H9 (cell line): ENCODE measurements around the gene ANKRD13B. TPM values are rescaled to one million over a fixed set of nuclear protein-coding genes. Genes with fewer than 3 reads are reported as not detected.

ENCODE experiments used
- DNase-seq: peaks from one replicate; pipeline ENCODE4 v3.0.0-alpha.2; 2017
- H2AFZ ChIP-seq: one replicate; pipeline ENCODE4 v1.6.1; 2013; ENCODE audit warnings: mild to moderate bottlenecking, low read length, control low read depth, moderate library complexity
- H2AK5ac ChIP-seq: 2 replicates; pipeline ENCODE4 v1.6.1; 2013; ENCODE audit warnings: low read length, control low read depth, mixed read lengths; ENCODE audit not compliant: insufficient read length
- H2BK120ac ChIP-seq: one replicate; pipeline ENCODE4 v1.6.1; 2013; ENCODE audit warnings: low read depth, mild to moderate bottlenecking, low read length, control low read depth, inconsistent platforms; ENCODE audit not compliant: poor library complexity, severe bottlenecking
- H2BK12ac ChIP-seq: 2 replicates; pipeline ENCODE4 v1.6.1; 2013; ENCODE audit warnings: low read length, control low read depth, mixed read lengths, low read depth; ENCODE audit not compliant: insufficient read length
- H2BK15ac ChIP-seq: 2 replicates; pipeline ENCODE4 v1.6.1; 2013; ENCODE audit warnings: low read depth, low read length, control low read depth
- H2BK20ac ChIP-seq: one replicate; pipeline ENCODE4 v1.6.1; 2013; ENCODE audit warnings: low read depth, mild to moderate bottlenecking, low read length, control low read depth, inconsistent platforms; ENCODE audit not compliant: poor library complexity, severe bottlenecking
- H2BK5ac ChIP-seq: 2 replicates; pipeline ENCODE4 v1.6.1; 2013; ENCODE audit warnings: low read length, control low read depth, mixed read lengths; ENCODE audit not compliant: insufficient read length
- H3K14ac ChIP-seq: 2 replicates; pipeline ENCODE4 v1.6.1; 2013; ENCODE audit warnings: low read length, control low read depth; ENCODE audit not compliant: insufficient read depth
- H3K18ac ChIP-seq: 2 replicates; pipeline ENCODE4 v1.6.1; 2013; ENCODE audit warnings: low read depth, mild to moderate bottlenecking, mixed read lengths, low read length, control low read depth; ENCODE audit not compliant: insufficient read length
- H3K23ac ChIP-seq: 2 replicates; pipeline ENCODE4 v1.6.1; 2013; ENCODE audit warnings: low read length, control low read depth, mixed read lengths, low read depth; ENCODE audit not compliant: insufficient read length
- H3K23me2 ChIP-seq: 2 replicates; pipeline ENCODE4 v1.6.1; 2013; ENCODE audit warnings: low read depth, mild to moderate bottlenecking, mixed read lengths, low read length, control low read depth; ENCODE audit not compliant: insufficient read length, poor library complexity, severe bottlenecking
- H3K27ac ChIP-seq: 2 replicates; pipeline ENCODE4 v1.5.1; 2013; ENCODE audit warnings: low read length, control low read depth, mixed read lengths, low read depth; ENCODE audit not compliant: insufficient read length
- H3K27me3 ChIP-seq: 2 replicates; pipeline ENCODE4 v1.6.1; 2013; ENCODE audit warnings: low read length, control low read depth, inconsistent platforms; ENCODE audit not compliant: insufficient read depth
- H3K4ac ChIP-seq: 2 replicates; pipeline ENCODE4 v1.6.1; 2013; ENCODE audit warnings: low read depth, mild to moderate bottlenecking, control low read depth, inconsistent platforms, low read length, moderate library complexity
- H3K4me1 ChIP-seq: 2 replicates; pipeline ENCODE4 v1.6.1; 2013; ENCODE audit warnings: low read length, control low read depth, inconsistent platforms; ENCODE audit not compliant: insufficient read depth
- H3K4me2 ChIP-seq: 2 replicates; pipeline ENCODE4 v1.6.1; 2013; ENCODE audit warnings: low read length, control low read depth, mixed read lengths; ENCODE audit not compliant: insufficient read length, insufficient read depth
- H3K56ac ChIP-seq: 2 replicates; pipeline ENCODE4 v1.6.1; 2013; ENCODE audit warnings: low read depth, mild to moderate bottlenecking, mixed read lengths, low read length, control low read depth; ENCODE audit not compliant: insufficient read length
- H3K79me1 ChIP-seq: 2 replicates; pipeline ENCODE4 v1.6.1; 2013; ENCODE audit warnings: low read depth, mild to moderate bottlenecking, moderate library complexity, low read length, control low read depth, inconsistent platforms; ENCODE audit not compliant: insufficient read depth, poor library complexity, severe bottlenecking
- H3K79me2 ChIP-seq: 2 replicates; pipeline ENCODE4 v1.6.1; 2013; ENCODE audit warnings: low read length, control low read depth, inconsistent platforms; ENCODE audit not compliant: insufficient read depth
- H3K9ac ChIP-seq: 2 replicates; pipeline ENCODE4 v1.6.1; 2013; ENCODE audit warnings: low read length, control low read depth, mixed read lengths; ENCODE audit not compliant: insufficient read length; ENCODE audit errors: extremely low read depth
- H3K9me3 ChIP-seq: one replicate; pipeline ENCODE4 v1.6.1; 2013; ENCODE audit warnings: low read depth, low read length, inconsistent platforms; ENCODE audit not compliant: control insufficient read depth
- H3T11ph ChIP-seq: one replicate; pipeline ENCODE4 v1.6.1; 2013; ENCODE audit warnings: mild to moderate bottlenecking, low read length, control low read depth, inconsistent platforms
- H4K20me1 ChIP-seq: one replicate; pipeline ENCODE4 v1.6.1; 2013; ENCODE audit not compliant: control insufficient read depth, insufficient read length, insufficient read depth
- H4K5ac ChIP-seq: 2 replicates; pipeline ENCODE4 v1.6.1; 2013; ENCODE audit warnings: low read depth, mild to moderate bottlenecking, mixed read lengths, low read length, control low read depth; ENCODE audit not compliant: insufficient read length
- H4K8ac ChIP-seq: replicated peaks from 2 replicates; pipeline ENCODE4 v1.6.1; 2013; ENCODE audit warnings: low read length, control low read depth, mixed read lengths, low read depth; ENCODE audit not compliant: insufficient read length
- H4K91ac ChIP-seq: 2 replicates; pipeline ENCODE4 v1.6.1; 2013; ENCODE audit warnings: low read depth, mild to moderate bottlenecking, moderate library complexity, mixed read lengths, low read length, control low read depth; ENCODE audit not compliant: insufficient read length
- H3K27ac Mint-ChIP-seq, 3 experiments: 2 replicates in 2 of 3; 3 replicates in 1 of 3; pipeline ENCODE4 v1.8.0; 2020 to 2021; ENCODE audit warnings: mixed read lengths in 3 of 3, mild to moderate bottlenecking in 1 of 3, moderate library complexity in 1 of 3
- H3K27me3 Mint-ChIP-seq: 2 replicates; pipeline ENCODE4 v1.8.0; 2021; ENCODE audit warnings: low read depth, mild to moderate bottlenecking, moderate library complexity, mixed read lengths
- H3K36me3 Mint-ChIP-seq, 3 experiments: 2 replicates in 2 of 3; 3 replicates in 1 of 3; pipeline ENCODE4 v1.8.0; 2020 to 2021; ENCODE audit warnings: low read depth in 3 of 3, mixed read lengths in 3 of 3; ENCODE audit not compliant: insufficient read depth in 1 of 3
- H3K4me1 Mint-ChIP-seq, 2 experiments: 2 replicates each; pipeline ENCODE4 v1.8.0; 2020; ENCODE audit warnings: mixed read lengths in 2 of 2
- H3K4me3 Mint-ChIP-seq, 2 experiments: 2 replicates in 1 of 2; 3 replicates in 1 of 2; pipeline ENCODE4 v1.8.0; 2020 to 2021; ENCODE audit warnings: mild to moderate bottlenecking in 2 of 2, mixed read lengths in 2 of 2, moderate library complexity in 1 of 2
- H3K9me3 Mint-ChIP-seq, 2 experiments: 2 replicates in 1 of 2; 3 replicates in 1 of 2; pipeline ENCODE4 v1.8.0; 2020; ENCODE audit warnings: mild to moderate bottlenecking in 2 of 2, mixed read lengths in 2 of 2, moderate library complexity in 1 of 2
- WGBS: extraction: QIAGEN DNeasy Blood & Tissue Kit; methylation state at CpG from one replicate; pipeline ENCODE4 v1.1.7; 2013; ENCODE audit warnings: missing lambda C conversion rate, low lambda C conversion rate, mixed read lengths; ENCODE audit not compliant: insufficient read length; ENCODE audit errors: extremely low coverage; 5-methylcytosine and 5-hydroxymethylcytosine counted together
- total RNA-seq: library from RNA; stranded (reverse); gene quantifications from 2 replicates; pipeline ENCODE4 v1.2.1, GENCODE V29; 2021
- TF ChIP-seq, protein P1 (sequence below): fragments of 200-600 bp; sonication (generic); conservative IDR thresholded peaks from 3 replicates; pipeline ENCODE4 v1.8.0; 2021; ENCODE audit warnings: antibody characterized with exemption, mild to moderate bottlenecking

The ANKRD13B gene
- total RNA-seq, 1 experiment from 2014 or later = 24.2 TPM

DNA sequence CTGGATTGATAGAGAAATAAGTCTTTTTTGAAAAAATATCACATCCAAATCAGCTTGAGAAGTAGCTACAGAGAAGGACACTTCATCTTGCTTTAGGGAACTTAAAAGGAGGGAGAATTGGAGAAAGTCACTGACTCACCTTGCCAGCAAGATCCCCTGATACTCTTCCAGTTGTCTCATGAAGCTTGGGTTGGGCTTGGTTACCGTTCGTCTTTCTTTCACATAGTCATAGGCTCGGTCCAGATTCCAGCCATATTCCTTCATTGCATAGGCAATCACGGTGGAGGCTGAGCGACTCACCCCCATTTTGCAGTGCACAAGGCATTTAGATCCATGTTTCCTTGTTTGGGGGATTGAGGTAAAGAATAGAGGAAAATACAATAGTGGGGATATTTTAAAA, 55.1 kb downstream of the ANKRD13B start:
- no peak overlapping the region for H3K14ac ChIP-seq
- H2BK12ac ChIP-seq = no peak overlapping the region
- no peaks in the 10 kb centered on the region for H3K79me2 ChIP-seq
- Mint-ChIP-seq H3K4me1 (no peaks in the 10 kb centered on the region), H3K9me3 (no peaks in the 10 kb centered on the region), H3K27me3 (no peaks in the 10 kb centered on the region), H3K27ac (no peak overlapping the region; a peak in 1 of 7 replicates), H3K4me3 (no peak overlapping the region; a peak in 1 of 5 replicates), H3K36me3 (no peaks in the 10 kb centered on the region; a peak in 1 of 7 replicates)
- no peak overlapping the region for H3T11ph ChIP-seq
- H3K9me3 ChIP-seq = no peaks in the 10 kb centered on the region
- no peaks in the 10 kb centered on the region for H4K20me1 ChIP-seq
- H2AFZ ChIP-seq = no peak overlapping the region
- H3K4me1 ChIP-seq = no peaks in the 10 kb centered on the region
- no peak overlapping the region for H3K23ac ChIP-seq
- WGBS = no CpG with 5 or more reads among the region's 5 CpGs
- no peak overlapping the region for H3K4me2 ChIP-seq
- no peak overlapping the region for H2BK120ac ChIP-seq
- no peak overlapping the region for H3K27ac ChIP-seq
- no peak overlapping the region for H3K18ac ChIP-seq
- H2BK20ac ChIP-seq = no peak overlapping the region
- no peak overlapping the region for H2BK15ac ChIP-seq
- no peak overlapping the region for H4K8ac ChIP-seq
- no peak overlapping the region for H4K91ac ChIP-seq
- no peak overlapping the region for H3K56ac ChIP-seq
- no peak for DNase-seq
- H4K5ac ChIP-seq = no peak overlapping the region
- H3K79me1 ChIP-seq = no peaks in the 10 kb centered on the region
- no peak overlapping the region for H3K4ac ChIP-seq
- H3K23me2 ChIP-seq = no peaks in the 10 kb centered on the region
- TF ChIP-seq, protein P1, sequence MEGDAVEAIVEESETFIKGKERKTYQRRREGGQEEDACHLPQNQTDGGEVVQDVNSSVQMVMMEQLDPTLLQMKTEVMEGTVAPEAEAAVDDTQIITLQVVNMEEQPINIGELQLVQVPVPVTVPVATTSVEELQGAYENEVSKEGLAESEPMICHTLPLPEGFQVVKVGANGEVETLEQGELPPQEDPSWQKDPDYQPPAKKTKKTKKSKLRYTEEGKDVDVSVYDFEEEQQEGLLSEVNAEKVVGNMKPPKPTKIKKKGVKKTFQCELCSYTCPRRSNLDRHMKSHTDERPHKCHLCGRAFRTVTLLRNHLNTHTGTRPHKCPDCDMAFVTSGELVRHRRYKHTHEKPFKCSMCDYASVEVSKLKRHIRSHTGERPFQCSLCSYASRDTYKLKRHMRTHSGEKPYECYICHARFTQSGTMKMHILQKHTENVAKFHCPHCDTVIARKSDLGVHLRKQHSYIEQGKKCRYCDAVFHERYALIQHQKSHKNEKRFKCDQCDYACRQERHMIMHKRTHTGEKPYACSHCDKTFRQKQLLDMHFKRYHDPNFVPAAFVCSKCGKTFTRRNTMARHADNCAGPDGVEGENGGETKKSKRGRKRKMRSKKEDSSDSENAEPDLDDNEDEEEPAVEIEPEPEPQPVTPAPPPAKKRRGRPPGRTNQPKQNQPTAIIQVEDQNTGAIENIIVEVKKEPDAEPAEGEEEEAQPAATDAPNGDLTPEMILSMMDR = no peak
- H2BK5ac ChIP-seq = no peak overlapping the region
- no peaks in the 10 kb centered on the region for H3K27me3 ChIP-seq
- H3K9ac ChIP-seq = no peak overlapping the region
- no peak overlapping the region for H2AK5ac ChIP-seq
